Measurements from ENCODE around the gene SAMM50.

Gene SAMM50

DNA sequence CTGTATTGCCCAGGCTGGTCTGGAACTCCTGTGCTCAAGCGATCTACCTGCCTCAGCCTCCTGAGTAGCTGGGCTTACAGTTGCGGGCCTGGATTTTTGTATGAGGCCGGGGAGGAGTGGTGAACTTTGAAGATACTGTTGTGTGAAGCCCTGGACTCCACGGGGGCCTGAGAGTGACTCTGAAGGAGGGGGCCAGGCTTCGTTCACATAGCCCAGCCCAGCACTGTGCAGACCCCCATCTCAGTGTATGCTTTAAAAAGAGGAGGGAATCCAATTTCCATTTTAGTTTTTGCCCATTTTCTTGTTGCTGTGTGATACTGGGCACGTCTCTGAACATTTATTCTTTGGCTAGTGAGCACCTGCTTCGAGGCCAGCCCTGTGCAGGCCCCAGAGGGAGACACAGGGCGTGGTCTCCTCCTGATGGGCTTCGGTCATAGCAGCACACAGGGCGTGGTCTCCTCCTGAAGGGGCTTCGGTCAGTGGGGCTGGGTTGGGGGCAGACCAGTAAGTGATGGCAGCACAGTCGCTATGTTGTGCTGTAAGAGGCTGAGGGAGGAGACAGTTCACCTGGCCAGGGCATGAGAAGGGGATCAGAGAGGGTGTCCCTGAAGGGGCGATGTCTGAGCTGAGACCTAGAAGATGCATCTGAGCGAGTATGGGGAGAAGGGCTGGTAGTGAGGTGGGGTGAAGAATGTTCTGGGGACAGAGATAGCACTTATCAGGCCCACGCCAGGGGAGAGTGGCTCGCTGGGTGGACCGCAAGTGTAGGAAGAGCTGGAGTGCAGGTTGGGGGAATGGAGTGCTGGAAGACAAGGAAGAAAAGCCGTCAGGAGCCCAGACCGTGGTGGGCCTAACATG is 14.0 kb downstream of the SAMM50 start:
- H3K36me3 ChIP-seq (ENCODE audit: insufficient read depth, low read length) = peaks cover 72% of the 10 kb centered on the region
- no peaks in the 10 kb centered on the region for H3K4me1 ChIP-seq (ENCODE audit: control insufficient read depth, insufficient read depth, low read length)
- H3K4me2 ChIP-seq (ENCODE audit: low read length) = no peak overlapping the region
- H3K4me3 ChIP-seq (ENCODE audit: low read length) = no peak overlapping the region
- no peak overlapping the region for H3K9ac ChIP-seq (ENCODE audit: low read depth, low read length)
- no peaks in the 10 kb centered on the region for H3K27me3 ChIP-seq (ENCODE audit: control insufficient read depth, insufficient read depth, low read length)
- H3K9me3 ChIP-seq (replicated peaks; ENCODE audit: low read length) = no peaks in the 10 kb centered on the region

DNA sequence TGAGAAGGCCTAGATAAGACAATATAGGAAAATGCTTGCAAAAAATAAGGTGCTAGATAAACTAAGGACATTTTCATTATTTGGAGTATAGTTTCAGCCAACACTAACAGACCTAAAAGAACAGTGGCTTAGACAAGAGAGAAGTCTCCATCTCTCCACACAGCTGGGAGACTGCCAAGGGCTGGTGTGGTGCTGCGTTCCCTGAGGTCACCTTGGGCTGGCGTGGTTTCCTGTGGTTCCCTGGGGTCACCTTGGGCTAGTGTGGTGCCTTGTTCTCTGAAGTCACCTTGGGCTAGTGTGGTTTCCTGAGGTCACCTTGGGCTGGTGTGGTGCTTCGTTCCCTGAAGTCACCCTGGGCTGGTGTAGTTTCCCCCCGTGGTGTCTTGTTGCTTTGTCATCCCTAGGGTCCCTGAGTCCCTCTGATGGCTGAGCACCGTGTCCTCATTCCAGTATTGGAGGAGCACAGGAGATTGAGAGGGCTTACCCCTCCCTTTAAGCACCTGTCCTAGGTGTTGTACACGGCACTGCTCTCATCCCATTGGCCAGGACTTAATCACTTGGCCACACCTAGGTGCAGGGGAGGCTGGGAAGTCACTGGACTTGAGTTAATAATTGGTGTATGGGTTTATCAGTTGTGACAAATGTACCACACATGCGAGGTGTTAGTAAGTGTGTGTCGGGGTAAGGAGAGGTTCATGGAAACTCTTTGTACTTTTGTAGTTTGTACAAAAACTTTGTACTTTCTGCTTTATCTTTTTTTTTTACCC is 14.9 kb downstream of the SAMM50 start:
- peaks cover 75% of the 10 kb centered on the region for H3K36me3 ChIP-seq (ENCODE audit: insufficient read depth, low read length)
- H3K4me1 ChIP-seq (ENCODE audit: control insufficient read depth, insufficient read depth, low read length) = no peaks in the 10 kb centered on the region
- no peaks in the 10 kb centered on the region for H3K9me3 ChIP-seq (replicated peaks; ENCODE audit: low read length)
- H3K4me2 ChIP-seq (ENCODE audit: low read length) = no peak overlapping the region
- H3K4me3 ChIP-seq (ENCODE audit: low read length) = no peak overlapping the region
- H3K9ac ChIP-seq (ENCODE audit: low read depth, low read length) = no peak overlapping the region
- H3K27me3 ChIP-seq (ENCODE audit: control insufficient read depth, insufficient read depth, low read length) = no peaks in the 10 kb centered on the region

DNA sequence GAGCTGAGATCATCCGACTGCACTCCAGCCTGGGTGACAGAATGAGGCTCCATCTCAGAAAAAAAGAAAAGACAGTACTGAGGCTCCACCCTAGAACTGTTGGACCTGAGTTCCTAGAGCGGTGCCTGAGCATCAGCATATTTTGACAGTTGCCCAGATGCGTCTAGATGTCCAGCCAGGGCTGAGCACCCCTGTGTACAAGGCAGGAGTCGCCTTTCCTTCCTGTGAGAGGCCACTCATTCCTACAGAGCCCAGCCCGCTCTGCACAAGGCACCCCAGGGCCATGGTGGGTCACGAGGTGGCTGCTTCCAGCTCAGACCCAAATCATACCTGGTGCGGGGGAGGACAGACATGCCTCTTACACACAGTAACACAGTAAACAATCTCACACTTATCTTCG is 15.9 kb downstream of the SAMM50 start:
- no peaks in the 10 kb centered on the region for H3K4me1 ChIP-seq (ENCODE audit: control insufficient read depth, insufficient read depth, low read length)
- H3K36me3 ChIP-seq (ENCODE audit: insufficient read depth, low read length) = peaks cover 75% of the 10 kb centered on the region
- no peak overlapping the region for H3K9ac ChIP-seq (ENCODE audit: low read depth, low read length)
- H3K4me2 ChIP-seq (ENCODE audit: low read length) = no peak overlapping the region
- H3K4me3 ChIP-seq (ENCODE audit: low read length) = no peak overlapping the region
- no peaks in the 10 kb centered on the region for H3K27me3 ChIP-seq (ENCODE audit: control insufficient read depth, insufficient read depth, low read length)
- H3K9me3 ChIP-seq (replicated peaks; ENCODE audit: low read length) = no peaks in the 10 kb centered on the region

DNA sequence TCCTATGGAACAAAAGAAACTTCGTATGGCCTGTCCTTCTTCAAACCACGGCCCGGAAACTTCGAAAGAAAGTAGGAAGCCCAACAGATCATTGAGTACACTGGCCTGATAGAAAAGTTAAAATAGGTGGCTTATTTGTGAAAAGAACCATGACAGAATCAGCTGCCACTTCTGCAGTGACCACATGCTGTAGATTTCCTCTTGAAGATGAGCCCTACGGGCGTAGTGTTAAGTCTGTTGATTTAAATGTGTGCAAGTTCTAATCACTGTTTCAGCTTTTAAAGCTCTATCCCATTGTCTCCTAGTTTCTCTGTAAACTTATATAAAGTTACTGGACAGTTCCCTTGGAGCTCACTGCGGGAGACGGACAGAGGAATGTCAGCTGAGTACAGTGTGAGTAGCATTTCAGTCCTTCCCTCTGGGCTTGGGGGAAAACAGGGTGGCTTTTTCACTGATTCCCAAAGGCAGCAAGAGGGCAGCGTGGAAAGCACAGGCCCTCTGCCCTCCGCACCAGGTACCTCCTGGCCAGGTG is 17.8 kb downstream of the SAMM50 start:
- H3K27me3 ChIP-seq (ENCODE audit: control insufficient read depth, insufficient read depth, low read length) = no peaks in the 10 kb centered on the region
- H3K4me2 ChIP-seq (ENCODE audit: low read length) = no peak overlapping the region
- H3K4me3 ChIP-seq (ENCODE audit: low read length) = no peak overlapping the region
- no peaks in the 10 kb centered on the region for H3K4me1 ChIP-seq (ENCODE audit: control insufficient read depth, insufficient read depth, low read length)
- H3K9ac ChIP-seq (ENCODE audit: low read depth, low read length) = no peak overlapping the region
- peaks cover 80% of the 10 kb centered on the region for H3K36me3 ChIP-seq (ENCODE audit: insufficient read depth, low read length)
- H3K9me3 ChIP-seq (replicated peaks; ENCODE audit: low read length) = no peaks in the 10 kb centered on the region

DNA sequence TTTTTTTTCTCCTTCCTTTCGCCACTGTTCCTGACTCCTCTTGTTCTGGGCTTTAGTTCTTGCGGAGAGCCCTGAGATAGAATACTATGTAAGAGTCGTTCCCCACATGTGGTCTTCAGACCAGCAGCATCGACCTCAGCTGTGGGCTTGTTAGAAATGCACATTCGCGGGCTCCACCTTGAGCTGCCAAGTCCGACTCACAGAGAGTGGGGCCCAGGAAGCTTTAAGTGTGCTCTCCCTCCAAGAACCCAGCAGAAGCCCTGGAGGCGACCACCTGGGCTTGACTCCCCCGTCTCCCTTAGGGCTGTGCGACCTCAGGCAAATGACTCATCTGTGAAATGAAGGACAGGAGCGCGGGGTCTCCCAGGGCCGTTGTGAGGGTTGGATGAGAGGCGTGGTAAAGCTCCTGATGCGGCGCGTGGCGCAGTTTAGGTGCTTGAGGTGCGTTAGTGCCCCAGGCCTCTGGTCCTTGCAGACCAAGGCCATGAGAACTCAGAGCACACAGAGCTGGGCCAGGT is 18.8 kb downstream of the SAMM50 start:
- Histone ChIP-seq H3K27me3 (ENCODE audit: control insufficient read depth, insufficient read depth, low read length) (no peaks in the 10 kb centered on the region), H3K4me1 (ENCODE audit: control insufficient read depth, insufficient read depth, low read length) (no peaks in the 10 kb centered on the region), H3K36me3 (ENCODE audit: insufficient read depth, low read length) (peaks cover 77% of the 10 kb centered on the region), H3K9me3 (replicated peaks; ENCODE audit: low read length) (no peaks in the 10 kb centered on the region), H3K9ac (ENCODE audit: low read depth, low read length) (no peak overlapping the region), H3K4me3 (ENCODE audit: low read length) (no peak overlapping the region), H3K4me2 (ENCODE audit: low read length) (no peak overlapping the region)

DNA sequence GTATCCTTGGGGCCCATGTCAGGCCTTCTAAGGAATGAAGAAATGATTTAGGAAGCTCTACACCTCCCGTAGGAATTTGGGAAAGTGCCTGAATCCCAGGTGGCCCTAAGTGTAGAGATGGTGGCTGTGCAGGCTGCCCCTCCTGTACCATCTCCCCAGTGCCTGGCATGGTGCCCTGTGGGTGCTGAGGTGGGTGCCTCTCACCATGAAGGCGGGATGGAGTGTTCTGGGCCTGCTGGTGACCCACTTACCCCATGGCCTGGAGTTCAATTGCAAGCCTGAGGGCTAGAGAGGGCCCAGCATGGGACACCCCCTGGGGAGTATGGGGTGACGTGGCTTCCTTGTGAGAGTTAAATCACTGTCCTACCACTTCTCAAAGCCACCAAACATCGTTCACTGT is 19.8 kb downstream of the SAMM50 start:
- Histone ChIP-seq H3K27me3 (ENCODE audit: control insufficient read depth, insufficient read depth, low read length) (no peaks in the 10 kb centered on the region), H3K4me2 (ENCODE audit: low read length) (no peak overlapping the region), H3K4me1 (ENCODE audit: control insufficient read depth, insufficient read depth, low read length) (no peaks in the 10 kb centered on the region), H3K9ac (ENCODE audit: low read depth, low read length) (no peak overlapping the region), H3K9me3 (replicated peaks; ENCODE audit: low read length) (no peaks in the 10 kb centered on the region), H3K36me3 (ENCODE audit: insufficient read depth, low read length) (peaks cover 76% of the 10 kb centered on the region), H3K4me3 (ENCODE audit: low read length) (no peak overlapping the region)

DNA sequence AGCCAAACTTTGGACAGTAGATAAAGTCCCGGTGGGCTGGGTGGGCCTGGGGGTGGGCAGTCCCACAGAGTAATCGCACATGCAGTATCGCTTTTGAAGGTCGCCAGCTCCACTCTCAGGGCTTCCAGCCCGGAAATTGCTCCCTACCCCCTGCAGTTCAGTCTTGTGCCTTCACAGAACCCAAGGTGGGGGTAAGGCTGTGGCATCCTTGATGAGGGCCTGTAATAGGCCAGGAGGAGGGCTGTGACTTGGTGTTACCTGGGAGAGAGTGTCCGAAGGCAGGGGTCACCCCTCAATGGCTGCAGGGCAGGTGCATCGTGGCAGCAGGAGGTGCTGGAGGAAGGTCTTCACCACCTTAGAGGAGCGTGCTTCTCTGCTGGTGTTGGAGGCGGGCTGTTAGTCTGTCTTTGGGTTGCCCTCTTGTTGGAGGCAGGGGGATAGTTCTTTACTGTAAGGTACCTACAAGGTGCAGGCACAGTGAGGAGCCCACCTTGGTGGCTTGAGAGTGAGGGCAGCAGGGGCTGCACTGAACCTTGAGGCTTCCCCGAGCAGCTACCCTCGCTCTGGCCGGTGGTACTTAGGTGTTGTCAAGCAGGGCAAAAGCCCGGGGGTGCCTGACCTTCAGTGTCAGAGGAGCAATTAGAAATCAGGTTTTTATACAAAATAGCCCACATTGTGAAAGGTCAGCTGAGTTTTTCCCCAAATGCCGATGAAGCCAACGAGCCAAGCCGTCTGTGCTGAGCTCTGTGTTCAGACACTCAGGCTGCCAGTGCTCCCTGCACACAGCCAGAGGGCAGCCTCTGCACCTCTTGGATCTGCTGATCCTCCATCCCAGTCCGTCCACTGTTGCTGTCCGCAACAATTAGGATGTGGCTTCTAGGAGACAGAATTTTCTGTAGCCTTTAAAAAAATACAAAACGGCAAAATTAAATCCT is 21.9 kb downstream of the SAMM50 start:
- Histone ChIP-seq H3K4me2 (ENCODE audit: low read length) (no peak overlapping the region), H3K4me1 (ENCODE audit: control insufficient read depth, insufficient read depth, low read length) (no peaks in the 10 kb centered on the region), H3K9ac (ENCODE audit: low read depth, low read length) (no peak overlapping the region), H3K27me3 (ENCODE audit: control insufficient read depth, insufficient read depth, low read length) (no peaks in the 10 kb centered on the region), H3K9me3 (replicated peaks; ENCODE audit: low read length) (no peaks in the 10 kb centered on the region), H3K36me3 (ENCODE audit: insufficient read depth, low read length) (peaks cover 75% of the 10 kb centered on the region), H3K4me3 (ENCODE audit: low read length) (no peak overlapping the region)

DNA sequence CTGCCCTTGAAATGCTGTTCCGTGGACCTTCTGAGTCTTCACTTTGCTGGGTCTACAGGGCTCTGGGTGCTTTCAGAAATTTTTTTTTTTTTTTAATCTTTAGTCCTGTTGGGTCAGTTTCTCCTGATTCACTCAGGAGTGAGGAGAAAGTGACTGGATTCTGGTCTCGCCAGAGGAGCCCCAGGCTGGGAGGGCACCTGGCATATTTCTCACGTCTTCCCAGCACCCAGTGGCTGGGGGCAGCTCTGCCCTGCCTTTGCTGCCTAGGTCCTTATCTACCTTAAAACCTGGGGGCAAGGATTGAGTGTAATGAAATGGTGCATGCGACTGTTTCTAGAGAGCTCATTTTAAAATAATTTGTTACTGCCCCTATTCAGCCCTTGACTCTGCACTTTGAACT is 23.3 kb downstream of the SAMM50 start:
- H3K27me3 ChIP-seq (ENCODE audit: control insufficient read depth, insufficient read depth, low read length) = no peaks in the 10 kb centered on the region
- H3K9ac ChIP-seq (ENCODE audit: low read depth, low read length) = no peak overlapping the region
- H3K9me3 ChIP-seq (replicated peaks; ENCODE audit: low read length) = no peaks in the 10 kb centered on the region
- no peak overlapping the region for H3K4me3 ChIP-seq (ENCODE audit: low read length)
- no peak overlapping the region for H3K4me2 ChIP-seq (ENCODE audit: low read length)
- peaks cover 74% of the 10 kb centered on the region for H3K36me3 ChIP-seq (ENCODE audit: insufficient read depth, low read length)
- H3K4me1 ChIP-seq (ENCODE audit: control insufficient read depth, insufficient read depth, low read length) = no peaks in the 10 kb centered on the region

DNA sequence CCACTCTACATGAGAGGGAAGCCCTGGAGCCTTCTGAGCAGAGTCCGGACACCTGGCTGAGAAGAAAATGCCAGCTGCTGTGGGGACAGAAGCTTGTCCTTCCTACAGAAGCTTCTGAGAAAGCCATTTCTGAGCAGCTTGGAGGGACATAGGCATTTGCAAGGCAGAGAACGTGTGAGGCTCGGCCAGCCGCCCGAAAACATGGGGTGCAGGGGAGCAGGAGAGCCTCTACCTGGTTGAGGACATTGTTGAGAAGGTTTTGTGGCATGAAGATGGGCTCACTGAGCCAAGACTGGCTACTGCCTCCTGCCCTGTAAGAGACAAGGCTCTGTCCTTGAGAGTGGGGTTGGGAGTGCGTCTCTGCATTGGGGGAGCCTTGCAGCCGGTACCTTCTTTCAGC is 25.3 kb downstream of the SAMM50 start:
- no peaks in the 10 kb centered on the region for H3K27me3 ChIP-seq (ENCODE audit: control insufficient read depth, insufficient read depth, low read length)
- no peaks in the 10 kb centered on the region for H3K4me1 ChIP-seq (ENCODE audit: control insufficient read depth, insufficient read depth, low read length)
- H3K4me2 ChIP-seq (ENCODE audit: low read length) = no peak overlapping the region
- no peak overlapping the region for H3K9ac ChIP-seq (ENCODE audit: low read depth, low read length)
- peaks cover 72% of the 10 kb centered on the region for H3K36me3 ChIP-seq (ENCODE audit: insufficient read depth, low read length)
- no peak overlapping the region for H3K4me3 ChIP-seq (ENCODE audit: low read length)
- H3K9me3 ChIP-seq (replicated peaks; ENCODE audit: low read length) = no peaks in the 10 kb centered on the region

DNA sequence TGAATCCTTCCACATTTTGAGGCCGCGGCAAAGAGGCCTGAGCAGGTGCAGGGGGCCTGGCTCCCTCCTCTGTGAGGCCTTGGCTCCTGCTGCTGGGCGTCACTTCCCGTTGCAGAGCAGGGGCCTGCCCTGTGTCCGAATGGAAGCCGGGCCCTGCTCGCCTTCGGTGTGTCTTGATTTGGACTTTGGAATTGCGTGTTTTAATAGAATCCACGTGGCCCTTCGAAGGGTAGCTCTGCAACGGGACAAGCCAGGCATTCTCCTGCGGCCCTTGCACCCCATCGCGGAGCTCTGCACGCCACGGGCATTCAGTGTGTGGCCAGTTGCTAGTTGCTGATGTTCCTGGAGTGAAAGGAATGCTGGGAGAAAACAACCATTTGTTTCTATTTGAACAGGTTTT is 25.8 kb downstream of the SAMM50 start:
- H3K9me3 ChIP-seq (replicated peaks; ENCODE audit: low read length) = no peaks in the 10 kb centered on the region
- no peak overlapping the region for H3K4me3 ChIP-seq (ENCODE audit: low read length)
- peaks cover 70% of the 10 kb centered on the region for H3K36me3 ChIP-seq (ENCODE audit: insufficient read depth, low read length)
- no peak overlapping the region for H3K4me2 ChIP-seq (ENCODE audit: low read length)
- H3K27me3 ChIP-seq (ENCODE audit: control insufficient read depth, insufficient read depth, low read length) = no peaks in the 10 kb centered on the region
- H3K9ac ChIP-seq (ENCODE audit: low read depth, low read length) = no peak overlapping the region
- no peaks in the 10 kb centered on the region for H3K4me1 ChIP-seq (ENCODE audit: control insufficient read depth, insufficient read depth, low read length)

DNA sequence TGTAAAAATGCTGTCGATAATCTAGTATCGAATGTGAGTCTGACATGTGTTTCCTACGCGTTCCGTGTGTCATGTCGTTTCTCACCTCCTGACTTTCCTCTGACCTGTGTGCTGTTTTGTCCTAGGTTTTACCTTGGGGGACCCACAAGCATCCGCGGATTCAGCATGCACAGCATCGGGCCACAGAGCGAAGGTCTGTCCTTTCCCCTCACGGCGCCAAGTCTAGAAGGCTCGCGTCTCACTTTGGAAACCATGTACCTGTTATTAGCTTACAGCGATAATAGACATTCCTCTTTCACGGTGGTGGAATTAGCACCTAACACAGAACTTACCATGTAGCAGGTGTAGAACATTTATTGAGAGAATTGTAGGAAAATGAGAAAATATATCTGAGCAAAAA is 28.6 kb downstream of the SAMM50 start:
- Histone ChIP-seq H3K4me1 (ENCODE audit: control insufficient read depth, insufficient read depth, low read length) (no peaks in the 10 kb centered on the region), H3K4me2 (ENCODE audit: low read length) (no peak overlapping the region), H3K9me3 (replicated peaks; ENCODE audit: low read length) (no peaks in the 10 kb centered on the region), H3K36me3 (ENCODE audit: insufficient read depth, low read length) (peaks cover 68% of the 10 kb centered on the region), H3K9ac (ENCODE audit: low read depth, low read length) (no peak overlapping the region), H3K27me3 (ENCODE audit: control insufficient read depth, insufficient read depth, low read length) (no peaks in the 10 kb centered on the region), H3K4me3 (ENCODE audit: low read length) (no peak overlapping the region)

Measured in skeletal muscle satellite cell (primary cell).